Measurements from ENCODE around the gene SH3GL1. TPM values are rescaled to one million over a fixed set of nuclear protein-coding genes. Genes with fewer than 3 reads are reported as not detected.

SH3GL1 gene
- polyA plus RNA-seq, 1 donor (not counting 4 experiments of a cell fraction or from before 2014, with no cell fraction given), result 47.4 TPM

- no peaks in the 10 kb centered on the region for H3K9me3 ChIP-seq (ENCODE audit: control insufficient read depth, low read depth, low read length)
- H3K4me3 ChIP-seq (ENCODE audit: control insufficient read depth in 2 of 3, extremely low read depth in 1 of 3, insufficient read depth in 2 of 3, low read depth in 1 of 3, low read length in 3 of 3), result no peak overlapping the region
- H3K9ac ChIP-seq (ENCODE audit: control insufficient read depth, extremely low read depth, insufficient read depth, low read length), result no peak overlapping the region
- H4K20me1 ChIP-seq (ENCODE audit: control insufficient read depth, extremely low read depth, insufficient read depth, low read length), result no peaks in the 10 kb centered on the region
- no peak for FAIRE-seq
- H3K27ac ChIP-seq (ENCODE audit: control insufficient read depth, insufficient read depth, low read length), result no peak overlapping the region
- TF ChIP-seq EZH2 (IDR thresholded peaks at IDR 0.05; ENCODE audit: low read length) (no peak), CTCF (optimal IDR thresholded peaks at IDR 0.05 in 1 of 3, IDR thresholded peaks at IDR 0.05 in 1 of 3, conservative IDR thresholded peaks at IDR 0.05 in 1 of 3; ENCODE audit: extremely low read depth in 1 of 3, insufficient read depth in 2 of 3, low read length in 3 of 3) (no peak)
- no peaks in the 10 kb centered on the region for H3K79me2 ChIP-seq (ENCODE audit: control insufficient read depth, insufficient read depth, low read length)
- H3K36me3 ChIP-seq (ENCODE audit: control insufficient read depth in 2 of 2, extremely low read depth in 1 of 2, insufficient read depth in 2 of 2, low read length in 2 of 2), result peaks cover 48 to 53% of the 10 kb centered on the region in 2 experiments
- H3K27me3 ChIP-seq (ENCODE audit: control insufficient read depth, extremely low read depth, insufficient read depth, low read length), result no peaks in the 10 kb centered on the region
- H3K4me1 ChIP-seq (ENCODE audit: control insufficient read depth, extremely low read depth, insufficient read depth, low read length), result peaks cover under 1% of the 10 kb centered on the region
- dilution Hi-C loops (cut with MboI; ENCODE audit: extremely low pct_ligation_motif_present, low sequenced_read_pairs), result no loop called here
- no peak overlapping the region for H2AFZ ChIP-seq (ENCODE audit: control insufficient read depth, low read length)
- no peak for DNase-seq (ENCODE audit: low read depth, low spot score)
- no peak overlapping the region for H3K4me2 ChIP-seq (ENCODE audit: control insufficient read depth, extremely low read depth, insufficient read depth, low read depth, low read length)
- H3K9me1 ChIP-seq (ENCODE audit: control insufficient read depth, extremely low read depth, insufficient read depth, low read length), result no peaks in the 10 kb centered on the region
Observed at GRCh38 chr19:4443966-4444764, 43.8 kb upstream of the SH3GL1 start.

GRCh38 chr19:4443188-4443587 lies 42.8 kb upstream of the SH3GL1 start:
- no peak overlapping the region for H3K4me3 ChIP-seq (ENCODE audit: control insufficient read depth in 2 of 3, extremely low read depth in 1 of 3, insufficient read depth in 2 of 3, low read depth in 1 of 3, low read length in 3 of 3)
- H3K9me3 ChIP-seq (ENCODE audit: control insufficient read depth, low read depth, low read length), result no peaks in the 10 kb centered on the region
- H3K79me2 ChIP-seq (ENCODE audit: control insufficient read depth, insufficient read depth, low read length), result no peaks in the 10 kb centered on the region
- H3K9me1 ChIP-seq (ENCODE audit: control insufficient read depth, extremely low read depth, insufficient read depth, low read length), result no peaks in the 10 kb centered on the region
- peaks cover 42 to 47% of the 10 kb centered on the region in 2 experiments for H3K36me3 ChIP-seq (ENCODE audit: control insufficient read depth in 2 of 2, extremely low read depth in 1 of 2, insufficient read depth in 2 of 2, low read length in 2 of 2)
- no peak overlapping the region for H3K9ac ChIP-seq (ENCODE audit: control insufficient read depth, extremely low read depth, insufficient read depth, low read length)
- TF ChIP-seq CTCF (optimal IDR thresholded peaks at IDR 0.05 in 1 of 3, IDR thresholded peaks at IDR 0.05 in 1 of 3, conservative IDR thresholded peaks at IDR 0.05 in 1 of 3; ENCODE audit: extremely low read depth in 1 of 3, insufficient read depth in 2 of 3, low read length in 3 of 3) (no peak), EZH2 (IDR thresholded peaks at IDR 0.05; ENCODE audit: low read length) (no peak)
- DNase-seq (ENCODE audit: low read depth, low spot score), result no peak
- H3K4me2 ChIP-seq (ENCODE audit: control insufficient read depth, extremely low read depth, insufficient read depth, low read depth, low read length), result no peak overlapping the region
- FAIRE-seq, result no peak
- H3K27me3 ChIP-seq (ENCODE audit: control insufficient read depth, extremely low read depth, insufficient read depth, low read length), result no peaks in the 10 kb centered on the region
- no peaks in the 10 kb centered on the region for H4K20me1 ChIP-seq (ENCODE audit: control insufficient read depth, extremely low read depth, insufficient read depth, low read length)
- dilution Hi-C loops (cut with MboI; ENCODE audit: extremely low pct_ligation_motif_present, low sequenced_read_pairs), result no loop called here
- no peak overlapping the region for H2AFZ ChIP-seq (ENCODE audit: control insufficient read depth, low read length)
- H3K27ac ChIP-seq (ENCODE audit: control insufficient read depth, insufficient read depth, low read length), result no peak overlapping the region
- H3K4me1 ChIP-seq (ENCODE audit: control insufficient read depth, extremely low read depth, insufficient read depth, low read length), result no peaks in the 10 kb centered on the region

Measured in keratinocyte (primary cell).